ENCODE results near the gene FAM3C.

The FAM3C gene

DNA sequence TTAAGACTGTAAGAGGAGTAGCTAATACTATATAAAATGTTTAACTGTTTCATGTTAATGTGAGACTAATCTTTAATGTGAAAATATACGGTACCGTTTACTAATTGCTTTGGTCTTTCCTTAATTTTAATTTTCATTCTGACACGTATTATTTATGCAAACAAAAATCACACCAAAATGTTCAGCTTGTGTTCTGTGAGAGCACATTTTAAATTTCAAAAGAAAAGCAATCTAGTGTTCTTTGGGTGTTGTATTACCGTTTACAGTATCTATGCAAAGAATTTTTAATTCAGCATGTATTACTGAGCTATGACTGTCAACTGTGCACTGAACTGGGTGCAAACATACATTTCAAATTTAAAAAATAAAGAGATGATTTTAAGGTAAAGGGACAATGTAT, 65.1 kb downstream of the FAM3C start:
- Histone ChIP-seq H3K36me3 (ENCODE audit: insufficient read depth, low read length) (no peaks in the 10 kb centered on the region), H3K4me2 (ENCODE audit: low read length) (peak overlapping the region; percentile 4; the same call in 1 of the 2 replicates), H3F3A (ENCODE audit: insufficient read depth, low read length) (no peaks in the 10 kb centered on the region), H3K9me2 (ENCODE audit: low read depth, low read length) (no peaks in the 10 kb centered on the region), H2AFZ (ENCODE audit: low read length) (peak overlapping the region; percentile 72), H3K4me1 (ENCODE audit: insufficient read depth, low read length, severe bottlenecking) (peaks cover 26% of the 10 kb centered on the region), H4K20me1 (ENCODE audit: insufficient read depth, low read length) (no peaks in the 10 kb centered on the region), H3K27me3 (ENCODE audit: insufficient read depth, low read length) (no peaks in the 10 kb centered on the region), H3K27ac (ENCODE audit: low read depth, low read length, poor library complexity, severe bottlenecking) (peak overlapping the region; percentile 17), H3K4me3 (ENCODE audit: low read depth, low read length, poor library complexity, severe bottlenecking) (no peak overlapping the region), H3K9me3 (ENCODE audit: low read length) (peaks cover 5% of the 10 kb centered on the region; the same call in 1 of the 2 replicates), H3K79me2 (ENCODE audit: insufficient read depth, low read length) (no peaks in the 10 kb centered on the region), H3K9ac (ENCODE audit: low read length) (peak overlapping the region; percentile 10; the same call in 1 of the 2 replicates)
- TF ChIP-seq, protein P1, sequence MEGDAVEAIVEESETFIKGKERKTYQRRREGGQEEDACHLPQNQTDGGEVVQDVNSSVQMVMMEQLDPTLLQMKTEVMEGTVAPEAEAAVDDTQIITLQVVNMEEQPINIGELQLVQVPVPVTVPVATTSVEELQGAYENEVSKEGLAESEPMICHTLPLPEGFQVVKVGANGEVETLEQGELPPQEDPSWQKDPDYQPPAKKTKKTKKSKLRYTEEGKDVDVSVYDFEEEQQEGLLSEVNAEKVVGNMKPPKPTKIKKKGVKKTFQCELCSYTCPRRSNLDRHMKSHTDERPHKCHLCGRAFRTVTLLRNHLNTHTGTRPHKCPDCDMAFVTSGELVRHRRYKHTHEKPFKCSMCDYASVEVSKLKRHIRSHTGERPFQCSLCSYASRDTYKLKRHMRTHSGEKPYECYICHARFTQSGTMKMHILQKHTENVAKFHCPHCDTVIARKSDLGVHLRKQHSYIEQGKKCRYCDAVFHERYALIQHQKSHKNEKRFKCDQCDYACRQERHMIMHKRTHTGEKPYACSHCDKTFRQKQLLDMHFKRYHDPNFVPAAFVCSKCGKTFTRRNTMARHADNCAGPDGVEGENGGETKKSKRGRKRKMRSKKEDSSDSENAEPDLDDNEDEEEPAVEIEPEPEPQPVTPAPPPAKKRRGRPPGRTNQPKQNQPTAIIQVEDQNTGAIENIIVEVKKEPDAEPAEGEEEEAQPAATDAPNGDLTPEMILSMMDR (IDR thresholded peaks at IDR 0.05; ENCODE audit: low read length), result no peak
- TF ChIP-seq EZH2 (IDR thresholded peaks at IDR 0.05; ENCODE audit: borderline replicate concordance, low read length), result no peak

DNA sequence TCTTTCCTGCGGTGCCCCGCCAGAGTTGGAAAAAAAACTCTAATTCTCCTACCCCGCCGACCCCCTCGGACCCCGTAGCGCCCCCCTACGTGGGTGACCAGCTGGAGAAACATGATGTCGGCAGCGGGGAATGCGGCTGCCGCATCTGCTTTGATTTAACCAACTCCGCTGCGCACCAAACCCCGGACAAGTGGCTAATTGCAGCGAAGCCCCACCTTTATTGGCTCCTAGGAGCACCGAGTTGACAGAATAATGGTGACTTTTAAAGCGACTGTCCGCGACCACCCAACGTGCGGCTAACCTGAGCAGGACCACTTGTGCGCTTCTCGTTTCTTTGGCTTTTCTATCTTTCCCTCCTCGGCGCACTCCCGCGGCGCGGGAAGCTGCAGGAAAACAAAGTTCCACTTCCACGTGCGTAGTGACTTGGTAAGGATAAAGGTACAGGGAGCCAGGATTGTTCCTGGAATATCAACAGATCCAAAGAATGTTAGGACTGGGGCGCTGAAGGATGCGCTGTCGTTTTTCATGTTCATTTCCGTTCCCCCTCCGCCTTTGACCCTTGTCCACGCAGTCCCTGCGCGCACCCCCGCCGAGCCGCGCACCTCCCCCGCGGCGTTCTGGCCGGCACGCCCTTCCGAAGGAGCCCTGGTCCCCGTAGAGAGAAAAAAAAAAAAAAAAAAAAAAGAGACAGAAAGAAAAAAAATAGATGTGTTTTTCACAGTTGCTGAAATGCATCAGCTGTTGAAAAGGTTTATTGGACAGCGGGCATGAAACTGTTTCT, 65.9 kb downstream of the FAM3C start:
- Histone ChIP-seq H3K9me3 (ENCODE audit: low read length) (peaks cover 5% of the 10 kb centered on the region; the same call in 1 of the 2 replicates), H3K9ac (ENCODE audit: low read length) (no peak overlapping the region), H3K4me2 (ENCODE audit: low read length) (no peak overlapping the region), H3K27ac (ENCODE audit: low read depth, low read length, poor library complexity, severe bottlenecking) (no peak overlapping the region), H3K9me2 (ENCODE audit: low read depth, low read length) (no peaks in the 10 kb centered on the region), H3K79me2 (ENCODE audit: insufficient read depth, low read length) (no peaks in the 10 kb centered on the region), H3K4me3 (ENCODE audit: low read depth, low read length, poor library complexity, severe bottlenecking) (no peak overlapping the region), H3F3A (ENCODE audit: insufficient read depth, low read length) (no peaks in the 10 kb centered on the region), H2AFZ (ENCODE audit: low read length) (no peak overlapping the region), H4K20me1 (ENCODE audit: insufficient read depth, low read length) (no peaks in the 10 kb centered on the region), H3K36me3 (ENCODE audit: insufficient read depth, low read length) (no peaks in the 10 kb centered on the region), H3K4me1 (ENCODE audit: insufficient read depth, low read length, severe bottlenecking) (peaks cover 18% of the 10 kb centered on the region), H3K27me3 (ENCODE audit: insufficient read depth, low read length) (no peaks in the 10 kb centered on the region)
- no peak for TF ChIP-seq EZH2 (IDR thresholded peaks at IDR 0.05; ENCODE audit: borderline replicate concordance, low read length)
- TF ChIP-seq, protein P1 (IDR thresholded peaks at IDR 0.05; ENCODE audit: low read length), result no peak

DNA sequence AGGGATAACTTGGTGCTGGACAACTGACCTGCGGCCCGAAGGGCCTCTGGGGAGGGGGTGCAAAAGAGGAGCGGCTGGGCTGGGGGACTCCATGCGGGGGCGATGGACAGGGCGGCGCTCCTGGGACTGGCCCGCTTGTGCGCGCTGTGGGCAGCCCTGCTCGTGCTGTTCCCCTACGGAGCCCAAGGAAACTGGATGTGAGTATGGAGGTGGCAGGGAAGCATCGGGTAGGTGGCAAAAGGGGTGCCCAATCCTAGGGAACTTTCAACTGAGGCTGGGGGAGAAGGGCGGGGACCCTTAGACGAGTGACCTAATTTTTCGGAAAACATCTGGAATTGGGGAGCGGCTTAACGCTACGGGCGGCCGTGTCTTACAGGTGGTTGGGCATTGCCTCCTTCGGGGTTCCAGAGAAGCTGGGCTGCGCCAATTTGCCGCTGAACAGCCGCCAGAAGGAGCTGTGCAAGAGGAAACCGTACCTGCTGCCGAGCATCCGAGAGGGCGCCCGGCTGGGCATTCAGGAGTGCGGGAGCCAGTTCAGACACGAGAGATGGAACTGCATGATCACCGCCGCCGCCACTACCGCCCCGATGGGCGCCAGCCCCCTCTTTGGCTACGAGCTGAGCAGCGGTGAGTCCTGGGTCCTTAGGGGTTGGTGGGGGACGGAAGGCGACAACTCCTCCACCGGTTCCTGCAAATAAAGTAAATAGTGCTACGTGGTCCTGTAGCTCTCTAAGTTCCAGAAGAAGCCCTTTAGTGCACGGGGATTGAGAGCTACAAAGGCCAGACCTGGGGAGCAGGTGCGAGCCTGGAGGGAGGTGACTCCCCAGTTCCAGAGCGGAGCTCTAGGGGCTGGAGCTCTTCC, 66.7 kb downstream of the FAM3C start:
- H3K36me3 ChIP-seq (ENCODE audit: insufficient read depth, low read length), result no peaks in the 10 kb centered on the region
- no peaks in the 10 kb centered on the region for H4K20me1 ChIP-seq (ENCODE audit: insufficient read depth, low read length)
- no peak overlapping the region for H3K4me2 ChIP-seq (ENCODE audit: low read length)
- no peaks in the 10 kb centered on the region for H3F3A ChIP-seq (ENCODE audit: insufficient read depth, low read length)
- no peaks in the 10 kb centered on the region for H3K79me2 ChIP-seq (ENCODE audit: insufficient read depth, low read length)
- no peaks in the 10 kb centered on the region for H3K9me2 ChIP-seq (ENCODE audit: low read depth, low read length)
- TF ChIP-seq, protein P1 (IDR thresholded peaks at IDR 0.05; ENCODE audit: low read length), result no peak
- no peak for TF ChIP-seq EZH2 (IDR thresholded peaks at IDR 0.05; ENCODE audit: borderline replicate concordance, low read length)
- H3K27me3 ChIP-seq (ENCODE audit: insufficient read depth, low read length), result no peaks in the 10 kb centered on the region
- H3K4me1 ChIP-seq (ENCODE audit: insufficient read depth, low read length, severe bottlenecking), result peaks cover 18% of the 10 kb centered on the region
- peaks cover 5% of the 10 kb centered on the region; the same call in 1 of the 2 replicates for H3K9me3 ChIP-seq (ENCODE audit: low read length)
- H3K9ac ChIP-seq (ENCODE audit: low read length), result no peak overlapping the region
- no peak overlapping the region for H3K4me3 ChIP-seq (ENCODE audit: low read depth, low read length, poor library complexity, severe bottlenecking)
- no peak overlapping the region for H2AFZ ChIP-seq (ENCODE audit: low read length)
- no peak overlapping the region for H3K27ac ChIP-seq (ENCODE audit: low read depth, low read length, poor library complexity, severe bottlenecking)

All from OCI-LY1 (cell line).